ENCODE results near the gene DPP3.

DNA sequence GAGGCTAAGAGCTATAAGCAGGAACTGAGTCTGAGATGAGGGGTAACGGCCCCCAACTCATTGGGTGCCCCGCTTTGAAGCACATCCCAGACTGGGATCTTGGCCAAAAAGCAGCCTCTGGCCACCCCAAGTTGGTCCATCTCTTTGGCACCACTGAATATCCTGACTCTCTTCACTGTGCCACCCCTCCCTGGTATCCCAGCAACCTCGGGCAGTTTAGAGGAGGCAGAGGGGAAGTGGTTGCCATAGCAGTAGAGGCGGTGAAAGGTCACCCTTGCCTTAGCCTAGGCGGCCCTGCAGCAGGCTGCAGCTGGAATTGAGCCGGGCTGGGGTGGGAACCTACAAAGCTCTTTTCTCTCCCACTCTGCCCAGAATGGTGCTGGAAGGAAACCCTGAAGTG lies 12.5 kb upstream of the DPP3 start:
- TF ChIP-seq, protein P1, sequence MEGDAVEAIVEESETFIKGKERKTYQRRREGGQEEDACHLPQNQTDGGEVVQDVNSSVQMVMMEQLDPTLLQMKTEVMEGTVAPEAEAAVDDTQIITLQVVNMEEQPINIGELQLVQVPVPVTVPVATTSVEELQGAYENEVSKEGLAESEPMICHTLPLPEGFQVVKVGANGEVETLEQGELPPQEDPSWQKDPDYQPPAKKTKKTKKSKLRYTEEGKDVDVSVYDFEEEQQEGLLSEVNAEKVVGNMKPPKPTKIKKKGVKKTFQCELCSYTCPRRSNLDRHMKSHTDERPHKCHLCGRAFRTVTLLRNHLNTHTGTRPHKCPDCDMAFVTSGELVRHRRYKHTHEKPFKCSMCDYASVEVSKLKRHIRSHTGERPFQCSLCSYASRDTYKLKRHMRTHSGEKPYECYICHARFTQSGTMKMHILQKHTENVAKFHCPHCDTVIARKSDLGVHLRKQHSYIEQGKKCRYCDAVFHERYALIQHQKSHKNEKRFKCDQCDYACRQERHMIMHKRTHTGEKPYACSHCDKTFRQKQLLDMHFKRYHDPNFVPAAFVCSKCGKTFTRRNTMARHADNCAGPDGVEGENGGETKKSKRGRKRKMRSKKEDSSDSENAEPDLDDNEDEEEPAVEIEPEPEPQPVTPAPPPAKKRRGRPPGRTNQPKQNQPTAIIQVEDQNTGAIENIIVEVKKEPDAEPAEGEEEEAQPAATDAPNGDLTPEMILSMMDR (IDR thresholded peaks at IDR 0.05; ENCODE audit: insufficient read depth, low read length), result no peak
- TF ChIP-seq, protein P2, sequence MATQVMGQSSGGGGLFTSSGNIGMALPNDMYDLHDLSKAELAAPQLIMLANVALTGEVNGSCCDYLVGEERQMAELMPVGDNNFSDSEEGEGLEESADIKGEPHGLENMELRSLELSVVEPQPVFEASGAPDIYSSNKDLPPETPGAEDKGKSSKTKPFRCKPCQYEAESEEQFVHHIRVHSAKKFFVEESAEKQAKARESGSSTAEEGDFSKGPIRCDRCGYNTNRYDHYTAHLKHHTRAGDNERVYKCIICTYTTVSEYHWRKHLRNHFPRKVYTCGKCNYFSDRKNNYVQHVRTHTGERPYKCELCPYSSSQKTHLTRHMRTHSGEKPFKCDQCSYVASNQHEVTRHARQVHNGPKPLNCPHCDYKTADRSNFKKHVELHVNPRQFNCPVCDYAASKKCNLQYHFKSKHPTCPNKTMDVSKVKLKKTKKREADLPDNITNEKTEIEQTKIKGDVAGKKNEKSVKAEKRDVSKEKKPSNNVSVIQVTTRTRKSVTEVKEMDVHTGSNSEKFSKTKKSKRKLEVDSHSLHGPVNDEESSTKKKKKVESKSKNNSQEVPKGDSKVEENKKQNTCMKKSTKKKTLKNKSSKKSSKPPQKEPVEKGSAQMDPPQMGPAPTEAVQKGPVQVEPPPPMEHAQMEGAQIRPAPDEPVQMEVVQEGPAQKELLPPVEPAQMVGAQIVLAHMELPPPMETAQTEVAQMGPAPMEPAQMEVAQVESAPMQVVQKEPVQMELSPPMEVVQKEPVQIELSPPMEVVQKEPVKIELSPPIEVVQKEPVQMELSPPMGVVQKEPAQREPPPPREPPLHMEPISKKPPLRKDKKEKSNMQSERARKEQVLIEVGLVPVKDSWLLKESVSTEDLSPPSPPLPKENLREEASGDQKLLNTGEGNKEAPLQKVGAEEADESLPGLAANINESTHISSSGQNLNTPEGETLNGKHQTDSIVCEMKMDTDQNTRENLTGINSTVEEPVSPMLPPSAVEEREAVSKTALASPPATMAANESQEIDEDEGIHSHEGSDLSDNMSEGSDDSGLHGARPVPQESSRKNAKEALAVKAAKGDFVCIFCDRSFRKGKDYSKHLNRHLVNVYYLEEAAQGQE (IDR thresholded peaks at IDR 0.05; ENCODE audit: insufficient replicate concordance, low read depth), result no peak
- no peak for TF ChIP-seq POLR2AphosphoS5 (IDR thresholded peaks at IDR 0.05; ENCODE audit: low read depth)

Measured in HL-60 (cell line).